ENCODE data around the gene CMTM4.
A peak's percentile ranks its signal among the peaks of the same experiment; 100 is the strongest.
"Not testable (repeated sequence)": the region's sequence is repeated elsewhere in the genome, so short reads cannot be mapped to it uniquely, and the experiment has no call there.

CMTM4 gene

GRCh38 chr16:66614161-66614802, 82.3 kb downstream of the CMTM4 start:
- DNase-seq, result no peak

- DNase-seq, result no peak
Measured at GRCh38 chr16:66612422-66612821, 84.1 kb downstream of the CMTM4 start.

DNA sequence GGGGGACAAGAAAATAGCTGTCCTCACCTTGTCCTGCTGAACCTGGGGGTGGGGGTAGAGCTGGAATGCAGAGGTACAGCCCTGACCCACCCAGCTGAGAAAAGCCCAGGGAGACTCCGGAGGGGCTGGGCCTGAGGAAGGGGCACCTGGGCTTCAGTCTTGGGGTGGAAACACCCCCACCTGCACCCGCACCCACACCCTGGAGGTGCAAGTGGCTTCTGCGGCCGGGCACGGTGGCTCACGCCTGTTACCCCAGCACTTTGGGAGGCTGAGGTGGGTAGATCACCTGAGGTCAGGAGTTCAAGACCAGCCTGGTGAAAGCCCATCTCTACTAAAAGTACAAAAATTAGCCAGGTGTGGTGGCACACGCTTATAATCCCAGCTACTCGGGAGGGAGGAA, 84.6 kb downstream of the CMTM4 start:
- not testable (repeated sequence) for DNase-seq

GRCh38 chr16:66610111-66610820, 86.3 kb downstream of the CMTM4 start:
- no peak for DNase-seq

DNA sequence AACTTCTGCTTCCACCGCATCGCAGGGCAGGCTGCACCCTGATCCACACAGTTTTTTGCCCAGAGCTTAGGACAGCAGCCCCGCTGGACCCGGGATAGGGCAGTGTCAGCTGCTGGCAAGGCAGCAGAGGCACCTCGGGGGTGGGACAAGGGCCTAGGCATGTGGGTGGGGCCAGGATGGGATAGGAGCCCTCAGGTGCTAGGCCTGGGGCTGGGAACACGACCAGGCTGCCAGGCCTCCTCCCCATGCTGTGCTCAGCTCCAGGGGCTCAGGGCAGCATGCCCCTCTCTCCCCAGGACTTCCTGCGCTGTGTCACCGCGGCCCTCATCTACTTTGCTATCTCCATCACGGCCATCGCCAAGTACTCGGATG, 87.4 kb downstream of the CMTM4 start:
- no peak for DNase-seq

- DNase-seq, result peak; percentile 86
Measured at GRCh38 chr16:66608241-66609138, 88.1 kb downstream of the CMTM4 start.

DNA sequence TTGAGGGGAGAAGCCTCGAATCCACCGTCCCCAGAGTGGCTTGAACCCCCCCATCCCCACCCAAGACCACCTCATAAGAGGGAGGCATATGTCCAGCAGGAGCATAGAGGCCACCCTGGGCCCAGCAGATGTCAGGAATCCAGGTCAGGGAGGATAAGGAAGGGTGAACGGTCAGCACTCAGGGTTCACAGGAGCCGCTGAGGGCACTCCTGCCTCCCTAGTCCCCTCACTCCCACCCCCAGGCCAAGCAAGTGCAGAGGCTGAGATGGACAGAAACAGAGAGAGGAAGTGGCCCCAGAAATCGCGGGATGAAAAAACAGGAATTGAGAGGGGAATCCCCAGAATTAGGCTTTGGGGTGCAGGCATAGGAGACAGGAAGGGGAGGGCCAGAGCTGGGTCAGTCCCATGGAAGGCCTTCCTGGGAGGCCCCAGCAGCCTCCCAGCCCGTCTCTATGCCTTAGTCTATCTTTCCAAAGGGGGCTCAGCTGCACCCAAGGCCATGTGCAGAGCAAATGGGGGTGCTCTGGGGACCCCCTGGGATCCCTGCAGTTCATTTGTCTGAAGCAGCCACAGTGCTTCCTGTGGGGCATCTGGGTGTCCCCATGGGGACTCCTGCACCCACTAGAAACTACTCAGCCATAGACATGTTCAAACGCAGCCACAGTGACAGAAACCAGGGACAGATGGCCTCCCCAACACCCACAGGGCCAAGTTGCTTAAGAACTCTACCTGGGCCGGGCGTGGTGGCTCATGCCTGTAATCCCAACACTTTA, 90.4 kb downstream of the CMTM4 start:
- DNase-seq, result no peak

DNA sequence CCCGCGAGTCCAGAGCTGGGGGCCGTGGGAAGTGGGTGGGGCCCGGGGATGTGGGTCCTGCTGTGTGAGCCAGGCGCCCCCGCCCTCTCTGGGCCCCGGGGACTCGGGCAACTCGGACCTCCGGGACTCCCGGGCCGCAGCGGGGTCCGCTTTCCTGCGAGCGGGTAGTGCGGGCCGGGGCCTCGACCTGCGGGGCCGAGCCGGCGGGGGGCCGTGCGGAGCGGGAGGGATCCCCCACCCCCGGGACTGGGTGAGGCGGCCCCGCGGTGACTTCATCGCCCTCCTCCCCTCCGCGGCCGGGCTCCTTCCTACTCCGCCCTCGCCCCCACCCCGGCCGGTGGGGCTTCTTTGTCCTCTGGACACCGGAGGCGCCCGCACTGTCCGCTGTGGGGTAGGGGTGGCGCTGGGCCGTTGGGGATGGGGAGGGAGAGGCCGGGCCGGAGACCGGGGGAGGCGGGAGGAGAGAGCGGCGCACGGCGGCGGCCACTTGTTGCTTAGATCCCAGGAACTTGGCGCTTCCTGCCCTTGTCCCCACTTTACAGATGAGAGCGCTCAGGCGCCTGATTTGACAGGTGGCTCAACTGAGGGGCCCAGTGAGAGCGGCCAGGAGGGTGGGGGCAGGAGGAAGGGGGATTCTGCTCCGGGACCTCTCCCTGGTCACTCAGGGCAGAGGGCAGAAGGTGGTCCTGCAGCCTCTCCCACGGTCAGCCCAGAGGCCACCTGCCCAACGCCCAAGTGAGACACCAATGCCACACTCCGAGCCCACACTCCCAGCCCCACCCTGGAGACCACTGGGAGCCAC, 91.2 kb downstream of the CMTM4 start:
- DNase-seq, result peak; percentile 48

GRCh38 chr16:66604376-66605176, 92.0 kb downstream of the CMTM4 start, which contains the start of gene CMTM3:
Gene CMTM3 (plus strand): TSS chr16:66604704. CDS start chr16:66604806, 102 bp downstream.
- peak; percentile 69 for DNase-seq

DNA sequence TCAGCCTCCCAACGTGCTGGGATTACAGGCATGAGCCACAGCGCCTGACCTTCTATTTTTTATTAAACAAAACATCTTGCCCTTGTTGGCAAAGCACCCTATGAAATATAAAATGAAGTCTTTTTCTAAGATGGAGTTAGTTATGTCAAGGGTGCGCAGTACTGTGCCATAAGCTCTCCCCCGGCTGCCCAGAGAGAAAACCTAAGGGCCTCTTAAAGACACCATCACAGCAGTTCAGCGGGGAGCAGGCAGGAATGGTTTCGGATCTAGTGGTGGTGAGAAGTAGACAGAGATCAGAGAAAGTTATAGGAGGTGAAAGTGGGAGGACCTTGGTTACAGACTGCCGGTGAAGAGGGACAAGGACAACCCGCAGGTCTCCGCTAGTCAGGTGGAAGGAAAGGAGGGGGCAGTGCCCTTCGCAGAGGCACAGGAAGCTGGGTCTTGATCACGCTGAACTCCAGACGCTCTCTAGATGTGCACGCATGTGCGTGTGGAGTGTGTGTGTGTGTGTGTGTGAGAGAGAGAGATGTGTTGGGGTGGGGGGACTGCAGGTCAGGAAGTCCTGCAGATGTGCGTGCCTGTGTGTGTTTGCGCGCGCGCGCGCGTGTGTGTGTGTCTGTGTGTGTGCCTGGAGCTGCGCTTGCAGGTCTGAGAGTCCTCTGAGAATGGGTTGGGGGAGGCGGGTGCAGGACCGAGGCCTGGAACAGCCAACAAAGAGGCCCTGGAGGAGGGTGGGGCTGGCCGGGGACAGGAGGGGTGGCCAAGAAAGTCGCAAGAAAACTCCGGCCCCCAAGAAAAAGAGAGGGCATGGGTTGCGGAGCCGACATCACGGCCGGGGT, 92.8 kb downstream of the CMTM4 start:
- DNase-seq, result peak; percentile 64

DNA sequence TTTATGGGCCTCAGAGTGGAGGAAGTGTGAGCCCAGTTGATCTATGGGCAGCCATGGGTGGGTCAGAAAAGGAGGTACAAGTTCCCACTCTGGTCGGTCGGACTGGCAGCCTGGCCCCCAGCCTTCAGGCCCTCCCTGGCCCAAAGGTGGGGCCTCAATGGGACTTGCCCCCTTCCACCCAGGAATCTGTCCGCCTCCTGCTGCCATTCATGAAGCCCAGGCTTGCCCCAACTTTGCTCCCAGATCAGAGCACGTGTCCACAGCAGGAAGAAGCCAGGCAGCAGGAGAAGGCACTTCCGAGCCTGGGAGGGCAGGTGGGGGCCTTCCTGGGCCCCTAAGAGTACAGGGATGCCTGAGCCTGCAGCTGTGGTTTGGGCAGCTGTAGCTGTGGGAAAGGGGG, 95.1 kb downstream of the CMTM4 start:
- DNase-seq, result no peak

- no peak for DNase-seq
Measured at GRCh38 chr16:66600477-66600876, 96.1 kb downstream of the CMTM4 start.

GRCh38 chr16:66599726-66600125, 96.8 kb downstream of the CMTM4 start:
- no peak for DNase-seq

GRCh38 chr16:66598111-66598510, 98.4 kb downstream of the CMTM4 start:
- DNase-seq, result no peak

GRCh38 chr16:66596986-66597848, 99.3 kb downstream of the CMTM4 start:
- no peak for DNase-seq

GRCh38 chr16:66596559-66596958, 100.0 kb downstream of the CMTM4 start:
- DNase-seq, result not testable (repeated sequence)

DNA sequence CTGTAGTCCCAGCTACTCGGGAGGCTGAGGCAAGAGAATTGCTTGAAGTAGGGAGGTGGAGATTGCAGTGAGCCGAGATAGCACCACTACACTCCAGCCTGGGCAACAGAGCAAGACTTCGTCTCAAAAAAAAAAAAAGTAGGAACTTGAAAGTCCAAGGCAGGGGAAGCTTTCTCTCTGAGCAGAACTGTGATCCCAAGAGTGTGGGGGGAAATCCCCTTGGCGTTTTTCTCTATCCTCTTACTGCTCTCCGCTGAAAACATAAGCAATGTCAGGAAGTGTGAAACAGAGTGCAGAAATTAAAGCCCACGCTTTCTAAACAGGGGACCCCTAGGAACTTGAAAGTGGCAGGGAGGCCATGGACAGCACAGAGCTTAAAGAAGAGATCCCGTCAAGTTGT, 101.8 kb downstream of the CMTM4 start:
- no peak for DNase-seq

- DNase-seq, result no peak
Measured at GRCh38 chr16:66592814-66593213, 103.7 kb downstream of the CMTM4 start.

DNA sequence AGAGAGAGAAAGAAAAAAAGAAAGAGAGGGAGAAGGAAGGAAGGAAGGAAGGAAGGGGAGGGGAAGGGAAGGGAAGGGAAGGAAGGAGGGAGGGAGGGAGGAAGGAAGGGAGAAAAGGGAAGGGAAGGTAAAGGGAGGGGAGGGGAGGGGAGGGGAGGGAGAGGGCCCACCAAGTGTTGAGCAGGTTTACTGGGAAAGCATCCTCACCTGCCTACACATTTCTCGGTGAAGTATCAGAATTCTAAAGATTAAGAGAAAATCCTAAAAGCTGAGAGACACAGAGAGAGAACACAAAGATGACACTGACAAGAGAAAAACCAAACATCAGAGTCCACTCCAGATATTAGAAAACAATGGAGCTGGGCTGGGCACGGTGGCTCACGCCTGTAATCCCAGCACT, 104.3 kb downstream of the CMTM4 start:
- DNase-seq, result no peak

Measured in fibroblast of skin of scalp (primary cell).